Ovary (tissue), 9 donors: Measurements from ENCODE around the gene FTO. TPM values are rescaled to one million over a fixed set of nuclear protein-coding genes. Genes with fewer than 3 reads are reported as not detected.

Source experiments
- DNase-seq, 5 donors: peaks; one replicate each; pipeline ENCODE4 v3.0.0-alpha.2; 2019 to 2020
- H3K27ac ChIP-seq, 2 donors: fragments of 200-600 bp; one replicate each; pipeline versions ENCODE4 v1.5.1 to v1.8.0; 2019 to 2022
- H3K27me3 ChIP-seq: fragments of 200-600 bp; one replicate; pipeline ENCODE4 v1.8.0; 2022
- H3K36me3 ChIP-seq: fragments of 200-600 bp; sonication (generic); one replicate; pipeline ENCODE4 v1.5.1; 2019
- H3K4me1 ChIP-seq: one replicate; pipeline ENCODE4 v1.8.1; 2013; ENCODE audit warnings: mild to moderate bottlenecking, moderate library complexity; ENCODE audit not compliant: insufficient read depth
- H3K4me3 ChIP-seq: fragments of 200-600 bp; sonication (generic); one replicate; pipeline ENCODE4 v1.5.1; 2017
- H3K9me3 ChIP-seq, 2 donors: fragments of 200-600 bp in 1 of 2; sonication (generic) in 1 of 2; one replicate each; pipeline versions ENCODE4 v1.5.1 to v1.8.1; 2013 to 2019; ENCODE audit warnings: mild to moderate bottlenecking in 1 of 2, moderate library complexity in 1 of 2
- CTCF ChIP-seq, 3 donors: fragments of 450-650 bp in 2 of 3; fragments of 200-600 bp in 1 of 3; IDR thresholded peaks; one replicate each; pipeline versions ENCODE4 v1.5.1 to v1.8.0; 2016 to 2022; ENCODE audit warnings: antibody characterized with exemption in 3 of 3, mild to moderate bottlenecking in 1 of 3
- EP300 ChIP-seq: sonication (generic); formaldehyde crosslinking; IDR thresholded peaks from one replicate; pipeline ENCODE4 v1.6.1; 2017; ENCODE audit warnings: antibody characterized with exemption
- POLR2A ChIP-seq: fragments of 450-650 bp; IDR thresholded peaks from one replicate; pipeline ENCODE4 v1.6.1; 2017; ENCODE audit warnings: antibody characterized with exemption, mild to moderate bottlenecking, moderate library complexity
- WGBS, 3 donors: extraction: QIAGEN DNeasy Blood & Tissue Kit in 1 of 3; methylation state at CpG; one replicate each; pipeline versions ENCODE4 v1.1.5 to v1.1.7; 2013 to 2017; 5-methylcytosine and 5-hydroxymethylcytosine counted together
- intact Hi-C, 4 donors: fragments of 100-400 bp; cut with DNase I; formaldehyde crosslinking; loops; one replicate each; pipeline versions ENCODE4 v1.11.0 to v1.15.1; 2022 to 2023
- polyA plus RNA-seq, 2 donors: library from polyadenylated mRNA; stranded (reverse); fragments of 200-250 nt in 1 of 2; fragments of 350-450 nt in 1 of 2; fragmentation: Illumina TruSeq in 1 of 2; extraction: RNeasy Lipid Tissue Mini Kit (QIAGEN cat#74804) in 1 of 2; gene quantifications; one replicate each; pipeline ENCODE4 v1.2.3, GENCODE V29; 2013 to 2014
- total RNA-seq, 7 donors: library from RNA; depleted of rRNA in 2 of 7; stranded (reverse); fragments of >200 nt in 2 of 7; fragmentation: NEBNext Ultra II Directional in 3 of 7; extraction: Animal tissue kit (Norgen Biotek cat#: 25700) in 3 of 7; gene quantifications; one replicate each; pipeline versions ENCODE4 v1.1.0 to v1.2.4, GENCODE V29; 2016 to 2023
- donor health status: DM: no; HTN: no; CAD: no; lungs with moderate emphysema.
- donor health status: DM: no; HTN: no; CAD: no.
- donor health status: Bipolar disorder and iron deficiency.
- donor health status: DM: yes; HTN: yes; CAD: no.
- donor health status: DM: no; HTN: no; CAD: no.
- donor health status: DM: yes; HTN: yes; CAD: no.

Gene FTO
- total and polyA plus RNA-seq, 9 donors: 43.6 to 128 (median 91.4) TPM

- Histone ChIP-seq H3K4me3 (no peak overlapping the region), H3K36me3 (no peaks in the 10 kb centered on the region), H3K4me1 (no peaks in the 10 kb centered on the region), H3K9me3 (no peaks in the 10 kb centered on the region), H3K27me3 (no peaks in the 10 kb centered on the region), H3K27ac (no peak overlapping the region)
- TF ChIP-seq POLR2A (no peak), CTCF (IDR thresholded peaks at IDR 0.05) (no peak), EP300 (no peak)
- 91 to 100% (median 94%) methylated on average over 1 of the region's 1 CpG for WGBS, 3 donors
- DNase-seq: no peak
- intact Hi-C loops: no loop called here
Measured at GRCh38 chr16:53866520-53866919, 162.6 kb downstream of the FTO start.

- Histone ChIP-seq H3K27me3 (no peaks in the 10 kb centered on the region), H3K4me1 (peaks cover 7% of the 10 kb centered on the region)
Measured at GRCh38 chr16:53870831-53871230, 166.9 kb downstream of the FTO start.

GRCh38 chr16:53872248-53873221 is 168.6 kb downstream of the FTO start:
- Histone ChIP-seq H3K9me3 (no peaks in the 10 kb centered on the region), H3K36me3 (no peaks in the 10 kb centered on the region), H3K4me1 (peaks cover 7% of the 10 kb centered on the region), H3K27me3 (no peaks in the 10 kb centered on the region), H3K27ac (no peak overlapping the region), H3K4me3 (no peak overlapping the region)
- DNase-seq: no peak
- TF ChIP-seq EP300 (no peak), CTCF (IDR thresholded peaks at IDR 0.05) (no peak), POLR2A (no peak)
- WGBS, 3 donors: 0 to 24% (median 0%) methylated on average over 1 of the region's 1 CpG
- intact Hi-C loops: no loop called here

More at GRCh38 chr16:53870831-53871230, 166.9 kb downstream of the FTO start:
- intact Hi-C loops: no loop called here
- TF ChIP-seq EP300 (no peak), POLR2A (no peak), CTCF (IDR thresholded peaks at IDR 0.05) (no peak)
- H3K9me3 ChIP-seq: no peaks in the 10 kb centered on the region
- 98% methylated on average over 1 of the region's 1 CpG for WGBS, 3 donors
- DNase-seq: no peak
- H3K4me3 ChIP-seq: no peak overlapping the region
- H3K36me3 ChIP-seq: no peaks in the 10 kb centered on the region
- no peak overlapping the region for H3K27ac ChIP-seq

GRCh38 chr16:53876811-53877210 is 172.9 kb downstream of the FTO start:
- Histone ChIP-seq H3K9me3 (no peaks in the 10 kb centered on the region), H3K27me3 (no peaks in the 10 kb centered on the region), H3K4me3 (no peak overlapping the region), H3K36me3 (no peaks in the 10 kb centered on the region), H3K4me1 (peaks cover 11% of the 10 kb centered on the region), H3K27ac (no peak overlapping the region)
- no peak for TF ChIP-seq CTCF (IDR thresholded peaks at IDR 0.05)
- no peak for TF ChIP-seq POLR2A
- TF ChIP-seq EP300: no peak
- no peak for DNase-seq
- WGBS, 3 donors: 92 to 95% (median 94%) methylated on average over 5 of the region's 5 CpGs
- intact Hi-C loops: no loop called here
